Spleen (tissue), 7 donors: ENCODE data around the gene ZNF638.

Source experiments
- CTCF ChIP-seq, 11 experiments: fragments of 200-600 bp in 7 of 11; fragments of 450-650 bp in 4 of 11; sonication (generic) in 4 of 11; IDR thresholded peaks in 8 of 11; conservative IDR thresholded peaks in 3 of 11; 1 replicate in 7 of 11; 2 replicates in 4 of 11; pipeline versions ENCODE4 v1.4.0 to v1.8.0; 2016 to 2021; ENCODE audit warnings: antibody characterized with exemption in 11 of 11, inconsistent platforms in 4 of 11, mild to moderate bottlenecking in 1 of 11
- POLR2A ChIP-seq, 3 donors: fragments of 450-650 bp; IDR thresholded peaks; one replicate each; pipeline ENCODE4 v1.5.1; 2017; ENCODE audit warnings: antibody characterized with exemption in 3 of 3, mild to moderate bottlenecking in 1 of 3
- POLR2AphosphoS5 ChIP-seq, 3 donors: sonication (generic); formaldehyde crosslinking; IDR thresholded peaks; one replicate each; pipeline ENCODE4 v1.5.1; 2017; ENCODE audit warnings: antibody characterized with exemption in 3 of 3
- donor health status: DM: no; HTN: no; CAD: no; lungs with moderate emphysema.
- donor health status: DM: no; HTN: no; CAD: no.
- donor health status: DM: no; HTN: no; CAD: no.

GRCh38 chr2:71476495-71476894, 144.9 kb downstream of the ZNF638 start:
- no peak for TF ChIP-seq POLR2A (IDR thresholded peaks at IDR 0.05)
- no peak for TF ChIP-seq CTCF (IDR thresholded peaks at IDR 0.05 in 8 of 11, conservative IDR thresholded peaks at IDR 0.05 in 3 of 11)
- no peak for TF ChIP-seq POLR2AphosphoS5 (IDR thresholded peaks at IDR 0.05)
